22Rv1 (cell line): ENCODE results near the gene JAKMIP1.

Source experiments
- ZFX ChIP-seq: fragments of 450-650 bp; IDR thresholded peaks from 2 replicates; pipeline ENCODE4 v1.6.1; 2017; ENCODE audit warnings: antibody characterized with exemption, borderline replicate concordance
- TF ChIP-seq, protein P1 (sequence below): fragments of 450-650 bp; IDR thresholded peaks from 2 replicates; pipeline ENCODE4 v1.5.1; 2017; ENCODE audit warnings: mild to moderate bottlenecking

DNA sequence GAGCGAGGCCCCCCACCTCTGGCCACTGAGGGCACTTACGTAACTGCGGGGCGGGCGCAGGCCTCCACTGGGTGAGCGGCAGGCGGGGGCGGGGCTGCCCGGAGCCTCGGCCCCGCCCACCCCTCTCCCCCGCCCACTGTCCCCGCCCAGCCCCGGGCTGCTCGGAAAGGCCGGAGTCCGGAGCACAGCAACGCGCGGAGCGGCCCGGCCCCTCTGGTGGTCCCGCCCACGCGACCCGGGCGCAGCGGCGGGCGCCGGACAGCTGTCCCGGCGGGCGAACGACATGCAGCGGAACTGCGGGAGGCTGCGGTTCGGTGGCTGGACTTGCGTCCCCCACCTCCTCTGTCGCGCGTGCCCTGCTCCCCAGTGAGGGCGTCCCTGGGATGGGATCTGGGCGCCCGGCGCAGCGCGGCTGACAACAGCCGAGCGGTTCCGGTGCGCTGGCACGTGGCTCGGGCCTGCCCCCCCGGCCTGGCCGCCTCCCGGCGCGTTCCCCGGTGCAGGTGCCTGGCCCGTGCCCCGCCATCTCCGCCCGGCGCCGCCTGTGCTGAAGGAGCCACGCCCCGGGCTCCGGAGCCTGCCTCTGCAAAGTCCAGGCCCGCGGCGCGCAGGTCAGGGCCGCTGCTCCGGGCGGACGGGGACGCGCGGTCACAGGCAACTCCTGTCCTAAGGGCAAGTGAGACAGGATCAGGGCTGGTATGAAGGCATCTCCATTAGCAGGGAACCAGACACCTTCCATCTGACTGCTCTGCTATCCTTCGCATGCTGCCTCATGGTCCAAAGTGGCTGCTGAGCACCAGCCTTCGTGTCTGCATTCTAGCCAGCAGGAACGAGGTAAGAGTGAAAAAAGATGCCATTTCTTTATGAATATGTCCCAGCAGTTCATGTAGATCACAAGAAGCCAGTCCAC is 21.8 kb upstream of the JAKMIP1 start:
- TF ChIP-seq, protein P1, sequence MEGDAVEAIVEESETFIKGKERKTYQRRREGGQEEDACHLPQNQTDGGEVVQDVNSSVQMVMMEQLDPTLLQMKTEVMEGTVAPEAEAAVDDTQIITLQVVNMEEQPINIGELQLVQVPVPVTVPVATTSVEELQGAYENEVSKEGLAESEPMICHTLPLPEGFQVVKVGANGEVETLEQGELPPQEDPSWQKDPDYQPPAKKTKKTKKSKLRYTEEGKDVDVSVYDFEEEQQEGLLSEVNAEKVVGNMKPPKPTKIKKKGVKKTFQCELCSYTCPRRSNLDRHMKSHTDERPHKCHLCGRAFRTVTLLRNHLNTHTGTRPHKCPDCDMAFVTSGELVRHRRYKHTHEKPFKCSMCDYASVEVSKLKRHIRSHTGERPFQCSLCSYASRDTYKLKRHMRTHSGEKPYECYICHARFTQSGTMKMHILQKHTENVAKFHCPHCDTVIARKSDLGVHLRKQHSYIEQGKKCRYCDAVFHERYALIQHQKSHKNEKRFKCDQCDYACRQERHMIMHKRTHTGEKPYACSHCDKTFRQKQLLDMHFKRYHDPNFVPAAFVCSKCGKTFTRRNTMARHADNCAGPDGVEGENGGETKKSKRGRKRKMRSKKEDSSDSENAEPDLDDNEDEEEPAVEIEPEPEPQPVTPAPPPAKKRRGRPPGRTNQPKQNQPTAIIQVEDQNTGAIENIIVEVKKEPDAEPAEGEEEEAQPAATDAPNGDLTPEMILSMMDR = no peak
- no peak for TF ChIP-seq ZFX
